ENCODE results near the gene SNX4.
"Not testable (repeated sequence)": the region's sequence is repeated elsewhere in the genome, so short reads cannot be mapped to it uniquely, and the experiment has no call there.

Gene SNX4

GRCh38 chr3:125410922-125411321 lies 109.1 kb downstream of the SNX4 start:
- Histone ChIP-seq H3K4ac (ENCODE audit: low read depth, low read length) (no peak overlapping the region), H3K36me3 (ENCODE audit: control insufficient read depth in 1 of 2, insufficient read depth in 2 of 2, low read length in 2 of 2) (no peaks in the 10 kb centered on the region), H3K4me2 (ENCODE audit: low read length) (no peak overlapping the region), H4K12ac (ENCODE audit: low read depth, low read length) (no peak overlapping the region), H3K79me1 (ENCODE audit: low read length) (no peaks in the 10 kb centered on the region), H2BK12ac (ENCODE audit: low read length) (no peak overlapping the region), H3K79me2 (ENCODE audit: control insufficient read depth, insufficient read depth, low read length, poor library complexity) (no peaks in the 10 kb centered on the region), H3K9ac (ENCODE audit: low read length) (no peak overlapping the region), H4K8ac (ENCODE audit: low read depth, low read length) (no peak overlapping the region), H4K91ac (ENCODE audit: low read depth, low read length) (no peak overlapping the region), H3K9me3 (ENCODE audit: insufficient read depth, low read depth, low read length) (no peaks in the 10 kb centered on the region), H2BK5ac (ENCODE audit: low read depth, low read length, poor library complexity) (no peak overlapping the region), H3K4me3 (ENCODE audit: low read depth, low read length) (no peak overlapping the region), H2AFZ (ENCODE audit: insufficient read depth, low read length, poor library complexity) (no peak overlapping the region), H3K4me1 (ENCODE audit: control insufficient read depth in 1 of 2, insufficient read depth in 2 of 2, low read length in 2 of 2) (no peaks in the 10 kb centered on the region), H3K27ac (ENCODE audit: low read depth, low read length) (no peak overlapping the region), H3K27me3 (ENCODE audit: insufficient read depth, low read length) (no peaks in the 10 kb centered on the region), H2AK5ac (ENCODE audit: low read length) (no peak overlapping the region), H3K18ac (ENCODE audit: low read length) (no peak overlapping the region), H3K14ac (ENCODE audit: low read length) (no peak overlapping the region), H3K23ac (ENCODE audit: low read length) (no peak overlapping the region), H2BK120ac (ENCODE audit: insufficient read depth, low read length, poor library complexity) (no peak overlapping the region)
- no peak for DNase-seq
- no CpG with 5 or more reads among the region's 6 CpGs for WGBS (ENCODE audit: extremely low coverage, insufficient coverage, insufficient read length)

- H3K14ac ChIP-seq (ENCODE audit: low read length), result no peak overlapping the region
- H3K4ac ChIP-seq (ENCODE audit: low read depth, low read length), result no peak overlapping the region
- no peaks in the 10 kb centered on the region for H3K9me3 ChIP-seq (ENCODE audit: insufficient read depth, low read depth, low read length)
- no peak overlapping the region for H3K4me3 ChIP-seq (ENCODE audit: low read depth, low read length)
- H3K36me3 ChIP-seq (ENCODE audit: control insufficient read depth in 1 of 2, insufficient read depth in 2 of 2, low read length in 2 of 2), result no peaks in the 10 kb centered on the region
- H2BK120ac ChIP-seq (ENCODE audit: insufficient read depth, low read length, poor library complexity), result no peak overlapping the region
- H2AK5ac ChIP-seq (ENCODE audit: low read length), result no peak overlapping the region
- no peak overlapping the region for H3K4me2 ChIP-seq (ENCODE audit: low read length)
- no peak overlapping the region for H3K27ac ChIP-seq (ENCODE audit: low read depth, low read length)
- WGBS (ENCODE audit: extremely low coverage, insufficient coverage, insufficient read length), result 100% methylated on average over 2 of the region's 2 CpGs
- H3K23ac ChIP-seq (ENCODE audit: low read length), result no peak overlapping the region
- no peaks in the 10 kb centered on the region for H3K79me2 ChIP-seq (ENCODE audit: control insufficient read depth, insufficient read depth, low read length, poor library complexity)
- no peak overlapping the region for H4K91ac ChIP-seq (ENCODE audit: low read depth, low read length)
- H3K18ac ChIP-seq (ENCODE audit: low read length), result no peak overlapping the region
- no peak overlapping the region for H3K9ac ChIP-seq (ENCODE audit: low read length)
- no peak overlapping the region for H4K12ac ChIP-seq (ENCODE audit: low read depth, low read length)
- H3K4me1 ChIP-seq (ENCODE audit: control insufficient read depth in 1 of 2, insufficient read depth in 2 of 2, low read length in 2 of 2), result peaks cover 0 to under 1% of the 10 kb centered on the region in 2 experiments
- no peak overlapping the region for H2BK5ac ChIP-seq (ENCODE audit: low read depth, low read length, poor library complexity)
- H4K8ac ChIP-seq (ENCODE audit: low read depth, low read length), result no peak overlapping the region
- H3K79me1 ChIP-seq (ENCODE audit: low read length), result no peaks in the 10 kb centered on the region
- no peak for DNase-seq
- no peaks in the 10 kb centered on the region for H3K27me3 ChIP-seq (ENCODE audit: insufficient read depth, low read length)
- H2BK12ac ChIP-seq (ENCODE audit: low read length), result no peak overlapping the region
- H2AFZ ChIP-seq (ENCODE audit: insufficient read depth, low read length, poor library complexity), result no peak overlapping the region
Observed at GRCh38 chr3:125406070-125406469, 113.9 kb downstream of the SNX4 start.

- H3K79me1 ChIP-seq (ENCODE audit: low read length); H3K27ac ChIP-seq (ENCODE audit: low read depth, low read length); H3K4me1 ChIP-seq (ENCODE audit: control insufficient read depth in 1 of 2, insufficient read depth in 2 of 2, low read length in 2 of 2); H3K4me3 ChIP-seq (ENCODE audit: low read depth, low read length); H4K8ac ChIP-seq (ENCODE audit: low read depth, low read length); H2BK120ac ChIP-seq (ENCODE audit: insufficient read depth, low read length, poor library complexity); H3K9ac ChIP-seq (ENCODE audit: low read length); H2AK5ac ChIP-seq (ENCODE audit: low read length); H3K14ac ChIP-seq (ENCODE audit: low read length); H3K9me3 ChIP-seq (ENCODE audit: insufficient read depth, low read depth, low read length); DNase-seq; H3K27me3 ChIP-seq (ENCODE audit: insufficient read depth, low read length); H2BK12ac ChIP-seq (ENCODE audit: low read length); H3K4me2 ChIP-seq (ENCODE audit: low read length); H3K18ac ChIP-seq (ENCODE audit: low read length); H2AFZ ChIP-seq (ENCODE audit: insufficient read depth, low read length, poor library complexity); H3K36me3 ChIP-seq (ENCODE audit: control insufficient read depth in 1 of 2, insufficient read depth in 2 of 2, low read length in 2 of 2); H4K12ac ChIP-seq (ENCODE audit: low read depth, low read length); H3K23ac ChIP-seq (ENCODE audit: low read length); H4K91ac ChIP-seq (ENCODE audit: low read depth, low read length); H2BK5ac ChIP-seq (ENCODE audit: low read depth, low read length, poor library complexity); H3K79me2 ChIP-seq (ENCODE audit: control insufficient read depth, insufficient read depth, low read length, poor library complexity); H3K4ac ChIP-seq (ENCODE audit: low read depth, low read length): not testable (repeated sequence)
- no CpG with 5 or more reads among the region's 4 CpGs for WGBS (ENCODE audit: extremely low coverage, insufficient coverage, insufficient read length)
Observed at GRCh38 chr3:125405515-125405914, 114.5 kb downstream of the SNX4 start.

GRCh38 chr3:125403789-125404188 lies 116.2 kb downstream of the SNX4 start:
- Histone ChIP-seq H3K79me1 (ENCODE audit: low read length) (no peaks in the 10 kb centered on the region), H2BK5ac (ENCODE audit: low read depth, low read length, poor library complexity) (no peak overlapping the region), H2BK120ac (ENCODE audit: insufficient read depth, low read length, poor library complexity) (no peak overlapping the region), H3K14ac (ENCODE audit: low read length) (no peak overlapping the region), H4K91ac (ENCODE audit: low read depth, low read length) (no peak overlapping the region), H3K4me1 (ENCODE audit: control insufficient read depth in 1 of 2, insufficient read depth in 2 of 2, low read length in 2 of 2) (peaks cover 0 to 5% of the 10 kb centered on the region in 2 experiments), H3K9ac (ENCODE audit: low read length) (no peak overlapping the region), H4K12ac (ENCODE audit: low read depth, low read length) (no peak overlapping the region), H3K4me3 (ENCODE audit: low read depth, low read length) (no peak overlapping the region), H4K8ac (ENCODE audit: low read depth, low read length) (no peak overlapping the region), H2AK5ac (ENCODE audit: low read length) (no peak overlapping the region), H2BK12ac (ENCODE audit: low read length) (no peak overlapping the region), H3K4me2 (ENCODE audit: low read length) (no peak overlapping the region), H3K4ac (ENCODE audit: low read depth, low read length) (no peak overlapping the region), H3K27ac (ENCODE audit: low read depth, low read length) (no peak overlapping the region), H2AFZ (ENCODE audit: insufficient read depth, low read length, poor library complexity) (no peak overlapping the region), H3K18ac (ENCODE audit: low read length) (no peak overlapping the region), H3K9me3 (ENCODE audit: insufficient read depth, low read depth, low read length) (no peaks in the 10 kb centered on the region), H3K27me3 (ENCODE audit: insufficient read depth, low read length) (no peaks in the 10 kb centered on the region), H3K36me3 (ENCODE audit: control insufficient read depth in 1 of 2, insufficient read depth in 2 of 2, low read length in 2 of 2) (no peaks in the 10 kb centered on the region), H3K23ac (ENCODE audit: low read length) (no peak overlapping the region), H3K79me2 (ENCODE audit: control insufficient read depth, insufficient read depth, low read length, poor library complexity) (no peaks in the 10 kb centered on the region)
- no CpG with 5 or more reads among the region's 2 CpGs for WGBS (ENCODE audit: extremely low coverage, insufficient coverage, insufficient read length)
- no peak for DNase-seq

Data from trophoblast cell (in vitro differentiated cells and primary cell).